BLaER1 treated with 17β-estradiol and CSF1 and Interleukin-3, amounts not matched to agents 10 nM and 100 nM (cell line): ENCODE data around the gene SFMBT2.
"Not testable (repeated sequence)": the region's sequence is repeated elsewhere in the genome, so short reads cannot be mapped to it uniquely, and the experiment has no call there.

Experiments
- H3K27ac ChIP-seq, 11 experiments: shearing (Covaris generic); formaldehyde crosslinking; 2 replicates each; pipeline ENCODE4 v1.8.1; 2022
- H3K27me3 ChIP-seq, 11 experiments: shearing (Covaris generic); formaldehyde crosslinking; 2 replicates each; pipeline ENCODE4 v1.8.1; 2022
- H3K36me3 ChIP-seq, 11 experiments: shearing (Covaris generic); formaldehyde crosslinking; 2 replicates each; pipeline ENCODE4 v1.8.1; 2022
- H3K4me1 ChIP-seq, 10 experiments: shearing (Covaris generic); formaldehyde crosslinking; 2 replicates each; pipeline ENCODE4 v1.8.1; 2022
- H3K4me2 ChIP-seq, 11 experiments: shearing (Covaris generic); formaldehyde crosslinking; 2 replicates each; pipeline ENCODE4 v1.8.1; 2022
- H3K4me3 ChIP-seq, 10 experiments: shearing (Covaris generic); formaldehyde crosslinking; 2 replicates each; pipeline ENCODE4 v1.8.1; 2022
- H3K9ac ChIP-seq, 11 experiments: shearing (Covaris generic); formaldehyde crosslinking; 2 replicates each; pipeline ENCODE4 v1.8.1; 2022
- H3K9me3 ChIP-seq, 11 experiments: shearing (Covaris generic); formaldehyde crosslinking; replicated peaks in 1 of 11; 2 replicates each; pipeline ENCODE4 v1.8.1; 2022
- H4K20me1 ChIP-seq, 11 experiments: shearing (Covaris generic); formaldehyde crosslinking; 2 replicates each; pipeline ENCODE4 v1.8.1; 2022
- Cebpa-rat ChIP-seq, 11 experiments: shearing (Covaris generic); IDR thresholded peaks; 2 replicates each; pipeline ENCODE4 v1.8.1; 2022

SFMBT2 gene

DNA sequence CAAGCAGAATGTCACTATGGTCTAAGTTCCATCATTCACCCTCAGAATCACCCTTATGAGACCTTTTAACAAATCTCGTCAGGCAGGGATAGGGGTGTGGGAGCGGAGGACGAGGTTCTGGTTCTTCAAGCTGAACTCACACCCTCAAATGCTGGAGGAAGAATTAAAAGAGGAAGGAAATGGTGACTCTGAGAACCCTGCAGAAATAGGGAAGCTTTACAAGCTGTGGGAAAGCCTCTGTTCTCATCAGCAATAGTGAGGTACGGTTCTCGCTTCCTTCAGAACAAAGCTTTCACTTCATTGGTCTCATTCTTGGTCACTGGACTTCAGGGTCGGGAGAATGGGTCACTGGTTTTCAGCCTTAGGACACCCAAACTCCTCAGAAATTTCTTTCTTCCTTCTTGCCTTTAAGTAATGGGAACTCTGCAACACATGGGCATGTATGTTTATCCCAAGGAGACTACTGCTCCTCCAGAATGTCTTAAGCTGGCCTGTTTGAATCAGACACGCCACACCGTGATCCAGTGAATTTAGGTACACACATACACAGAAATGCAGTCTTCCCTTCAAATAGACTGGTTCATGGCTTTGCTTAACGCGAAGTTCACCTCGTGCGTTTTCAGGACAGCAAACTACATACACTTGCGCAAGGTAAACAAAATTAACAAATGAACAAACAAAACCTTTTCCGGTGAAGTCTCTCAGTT is 226.0 kb downstream of the SFMBT2 start:
- no peaks in the 10 kb centered on the region for H3K27me3 ChIP-seq
- 0 out of 22 replicates have a peak, but pooled peaks of 1 of the 11 experiments have one; percentile 9 for TF ChIP-seq Cebpa-rat (IDR thresholded peaks at IDR 0.05)
- peak overlapping the region; percentile 54 to 89 (median 77); a peak in 21 of 22 replicates for H3K27ac ChIP-seq
- no peaks in the 10 kb centered on the region for H4K20me1 ChIP-seq
- H3K9me3 ChIP-seq = peaks cover 0 to 26% (median 15%) of the 10 kb centered on the region in 11 experiments; a peak in 19 of 22 replicates
- peak overlapping the region in 2 of 10 experiments; percentile 22 to 26; a peak in 3 of 20 replicates for H3K4me3 ChIP-seq
- peak overlapping the region; percentile 51 to 86 (median 68) for H3K4me2 ChIP-seq
- peak overlapping the region in 10 of 11 experiments; percentile 20 to 69 (median 54); a peak in 17 of 22 replicates for H3K9ac ChIP-seq
- peaks cover 11 to 94% (median 82%) of the 10 kb centered on the region in 11 experiments; a peak in 20 of 22 replicates for H3K36me3 ChIP-seq
- peaks cover 19 to 68% (median 33%) of the 10 kb centered on the region in 10 experiments for H3K4me1 ChIP-seq

DNA sequence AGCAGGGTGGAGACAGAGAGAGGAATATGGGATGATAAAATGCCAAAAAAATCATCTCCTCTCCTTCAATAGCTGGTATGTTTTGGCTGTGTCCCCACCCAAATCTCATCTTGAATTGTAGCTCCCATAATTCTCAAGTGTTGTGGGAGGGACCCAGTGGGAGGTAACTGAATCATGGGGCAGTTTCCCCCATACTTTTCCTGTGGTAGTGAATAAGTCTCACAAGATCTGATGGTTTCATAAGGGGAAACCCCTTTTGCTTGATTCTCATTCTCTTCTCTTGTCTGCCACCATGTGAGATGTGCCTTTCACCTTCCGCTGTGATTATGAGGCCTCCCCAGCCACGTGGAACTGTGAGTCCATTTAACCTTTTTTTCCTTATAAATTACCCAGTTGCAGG is 226.7 kb downstream of the SFMBT2 start:
- peak overlapping the region in 9 of 11 experiments; percentile 43 to 83 (median 68); a peak in 15 of 22 replicates for H3K4me2 ChIP-seq
- peaks cover 19 to 61% (median 33%) of the 10 kb centered on the region in 10 experiments for H3K4me1 ChIP-seq
- H3K4me3 ChIP-seq, H3K27me3 ChIP-seq, H4K20me1 ChIP-seq: not testable (repeated sequence)
- peak overlapping the region in 2 of 11 experiments; percentile 66 to 69; a peak in 2 of 22 replicates for H3K9ac ChIP-seq
- H3K9me3 ChIP-seq = peaks cover 0 to 26% (median 15%) of the 10 kb centered on the region in 11 experiments; a peak in 19 of 22 replicates
- H3K27ac ChIP-seq = peak overlapping the region in 10 of 11 experiments; percentile 54 to 89 (median 78); a peak in 17 of 22 replicates
- peaks cover 11 to 94% (median 82%) of the 10 kb centered on the region in 11 experiments; a peak in 20 of 22 replicates for H3K36me3 ChIP-seq

DNA sequence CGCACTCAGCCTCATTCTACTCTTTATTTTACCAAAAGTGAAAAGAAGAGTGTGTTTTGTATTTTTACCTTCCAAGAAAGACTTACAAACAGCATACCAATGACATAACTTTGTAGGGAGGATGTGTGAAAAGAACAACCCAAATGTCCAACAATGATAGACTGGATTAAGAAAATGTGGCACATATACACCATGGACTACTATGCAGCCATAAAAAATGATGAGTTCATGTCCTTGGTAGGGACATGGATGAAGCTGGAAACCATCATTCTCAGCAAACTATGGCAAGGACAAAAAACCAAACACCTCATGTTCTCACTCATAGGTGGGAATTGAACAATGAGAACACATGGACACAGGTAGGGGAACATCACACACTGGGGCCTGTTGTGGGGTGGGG is 228.5 kb downstream of the SFMBT2 start:
- H3K9me3 ChIP-seq = peaks cover 0 to 26% (median 15%) of the 10 kb centered on the region in 11 experiments; a peak in 19 of 22 replicates
- H3K4me1 ChIP-seq = peaks cover 19 to 43% (median 33%) of the 10 kb centered on the region in 10 experiments
- H3K27me3 ChIP-seq, H3K27ac ChIP-seq, H3K4me3 ChIP-seq, H3K9ac ChIP-seq, H4K20me1 ChIP-seq, H3K4me2 ChIP-seq: not testable (repeated sequence)
- H3K36me3 ChIP-seq = peaks cover 11 to 94% (median 80%) of the 10 kb centered on the region in 11 experiments; a peak in 20 of 22 replicates

DNA sequence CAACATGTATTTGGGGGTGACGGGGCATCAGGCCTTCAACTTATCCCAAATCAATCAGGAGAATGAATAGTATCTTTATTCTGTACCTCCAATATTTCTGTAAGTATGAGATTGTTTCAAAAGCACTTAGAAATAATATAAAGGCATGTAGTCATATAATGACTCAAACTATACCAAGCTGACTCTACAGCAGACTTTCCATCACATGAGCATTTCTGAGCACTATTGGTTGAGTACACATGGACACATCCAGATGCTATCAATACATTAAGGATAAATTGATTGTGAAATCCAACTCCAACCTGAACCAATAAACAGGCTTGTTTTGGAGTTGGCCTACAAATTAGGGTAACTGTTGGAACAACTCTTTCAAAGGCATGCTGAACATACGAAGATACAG is 229.4 kb downstream of the SFMBT2 start:
- Histone ChIP-seq H4K20me1 (no peaks in the 10 kb centered on the region), H3K4me1 (peaks cover 19 to 34% (median 27%) of the 10 kb centered on the region in 10 experiments), H3K9ac (no peak overlapping the region), H3K4me3 (no peak overlapping the region), H3K9me3 (peaks cover 0 to 26% (median 15%) of the 10 kb centered on the region in 11 experiments; a peak in 19 of 22 replicates), H3K36me3 (peaks cover 11 to 94% (median 80%) of the 10 kb centered on the region in 11 experiments; a peak in 20 of 22 replicates), H3K27me3 (no peaks in the 10 kb centered on the region), H3K4me2 (no peak overlapping the region), H3K27ac (no peak overlapping the region)
- no peak for TF ChIP-seq Cebpa-rat (IDR thresholded peaks at IDR 0.05)

DNA sequence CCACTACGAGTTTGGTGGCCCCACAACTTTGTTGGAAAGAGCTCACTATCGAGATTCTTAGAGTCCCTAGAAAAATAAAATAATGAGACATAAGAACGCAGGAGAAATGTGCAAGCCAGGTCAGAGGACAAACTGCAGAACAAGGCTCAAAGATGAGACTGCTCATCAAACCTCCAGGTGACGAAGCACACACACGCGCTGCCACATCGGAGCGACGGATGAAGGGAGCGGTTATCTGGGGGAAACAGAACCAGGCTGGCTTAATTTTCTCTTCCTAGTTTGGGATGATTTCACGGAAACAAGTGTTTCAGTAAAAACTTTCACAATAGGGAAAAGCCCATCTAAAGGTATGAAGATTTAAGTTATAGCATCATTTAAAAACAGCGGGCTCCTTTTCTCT is 231.3 kb downstream of the SFMBT2 start:
- Histone ChIP-seq H3K4me3 (no peak overlapping the region), H3K27me3 (no peaks in the 10 kb centered on the region), H3K9me3 (peaks cover 0 to 26% (median 13%) of the 10 kb centered on the region in 11 experiments; a peak in 19 of 22 replicates), H4K20me1 (no peaks in the 10 kb centered on the region), H3K36me3 (peaks cover 21 to 96% (median 93%) of the 10 kb centered on the region in 11 experiments), H3K4me2 (no peak overlapping the region), H3K4me1 (peaks cover 2 to 17% (median 9%) of the 10 kb centered on the region in 10 experiments; a peak in 18 of 20 replicates), H3K9ac (no peak overlapping the region), H3K27ac (no peak overlapping the region)
- TF ChIP-seq Cebpa-rat (IDR thresholded peaks at IDR 0.05) = no peak

DNA sequence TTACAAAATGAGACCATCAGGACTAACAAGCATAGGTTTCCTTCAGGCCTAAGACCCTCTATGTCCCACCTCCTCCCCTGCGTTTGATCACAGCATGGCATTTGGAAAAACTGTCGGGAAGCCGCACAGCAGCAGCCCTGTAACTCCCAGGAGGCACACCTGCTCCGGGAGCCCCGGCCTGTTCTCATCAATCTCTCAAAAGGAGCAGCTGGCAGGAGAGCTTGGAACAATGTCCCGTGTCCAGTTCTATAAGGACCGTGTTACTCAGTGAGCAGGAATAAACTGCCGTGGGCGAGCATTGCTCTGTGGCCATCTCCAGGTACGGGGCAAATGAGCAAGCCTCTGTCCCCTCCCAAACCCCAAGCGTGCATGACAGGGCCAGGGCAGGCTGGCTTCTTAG is 236.9 kb downstream of the SFMBT2 start:
- no peak overlapping the region for H3K4me3 ChIP-seq
- H3K9me3 ChIP-seq = no peaks in the 10 kb centered on the region
- no peak overlapping the region for H3K4me2 ChIP-seq
- H3K36me3 ChIP-seq = peaks cover 54 to 100% (median 99%) of the 10 kb centered on the region in 11 experiments
- H3K9ac ChIP-seq = no peak overlapping the region
- H3K4me1 ChIP-seq = no peaks in the 10 kb centered on the region
- TF ChIP-seq Cebpa-rat (IDR thresholded peaks at IDR 0.05) = no peak
- no peak overlapping the region for H3K27ac ChIP-seq
- H3K27me3 ChIP-seq = no peaks in the 10 kb centered on the region
- H4K20me1 ChIP-seq = no peaks in the 10 kb centered on the region; a peak in 1 of 22 replicates

DNA sequence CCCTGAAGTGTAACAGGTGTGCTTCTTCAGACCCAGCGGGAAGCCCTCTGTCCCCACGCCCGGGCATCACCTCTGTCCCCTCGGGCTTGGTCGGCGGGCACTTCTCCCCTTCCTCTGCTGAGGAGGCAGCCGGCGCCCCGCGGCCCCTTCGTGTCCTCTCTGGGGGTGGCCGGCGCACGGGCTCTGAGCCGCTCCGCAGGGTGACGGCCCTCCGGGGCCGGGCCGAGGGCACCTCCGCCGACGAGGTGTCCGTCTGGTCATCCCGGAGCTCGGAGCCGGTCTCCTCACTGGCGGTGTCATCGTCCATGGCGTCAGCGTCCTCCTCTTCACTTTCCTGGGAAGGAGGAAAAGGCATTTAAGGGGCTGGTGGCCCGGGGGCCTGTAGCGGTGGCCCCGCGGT is 239.0 kb downstream of the SFMBT2 start:
- Histone ChIP-seq H3K9ac (no peak overlapping the region), H3K36me3 (peaks cover 62 to 100% (median 100%) of the 10 kb centered on the region in 11 experiments), H3K4me1 (no peaks in the 10 kb centered on the region), H3K9me3 (no peaks in the 10 kb centered on the region), H3K27me3 (no peaks in the 10 kb centered on the region), H3K4me3 (no peak overlapping the region), H4K20me1 (no peaks in the 10 kb centered on the region; a peak in 1 of 22 replicates), H3K4me2 (no peak overlapping the region), H3K27ac (peak overlapping the region in 1 of 11 experiments; percentile 7; a peak in 1 of 22 replicates)
- TF ChIP-seq Cebpa-rat (IDR thresholded peaks at IDR 0.05) = no peak

DNA sequence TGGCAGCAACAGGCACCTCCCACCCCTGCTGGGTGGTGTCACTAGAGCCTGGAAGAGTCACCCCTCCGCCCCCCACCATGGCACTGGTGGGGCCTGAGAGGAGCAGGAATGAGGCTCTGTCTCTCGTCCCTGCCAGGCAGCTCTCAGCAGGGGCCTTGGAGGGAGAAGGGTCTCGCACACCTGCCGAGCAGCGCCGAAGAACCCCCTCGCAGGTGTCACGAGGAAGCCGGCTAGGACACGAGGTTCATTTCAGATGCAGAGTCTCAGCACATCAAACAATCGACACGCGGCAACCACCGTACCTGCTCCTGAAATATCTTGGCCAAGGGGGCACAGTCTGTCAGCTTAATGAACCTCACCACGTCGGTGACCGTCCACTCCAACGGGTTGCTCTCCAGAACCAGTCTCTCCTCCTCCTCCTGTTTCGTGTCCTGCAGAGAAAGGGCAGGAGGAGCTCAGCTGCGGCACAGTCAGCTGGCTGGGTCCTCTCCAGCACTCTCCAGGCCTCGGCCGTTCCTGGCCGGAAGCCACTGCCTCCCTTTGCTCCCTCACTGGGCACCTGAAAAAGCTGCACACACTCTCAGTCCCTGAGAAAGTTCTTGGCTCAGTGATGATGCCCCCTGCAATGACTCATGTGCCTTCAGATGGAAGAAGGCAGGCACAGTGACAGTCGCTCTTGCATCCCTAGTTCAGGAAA is 240.1 kb downstream of the SFMBT2 start:
- H3K9me3 ChIP-seq = no peaks in the 10 kb centered on the region

DNA sequence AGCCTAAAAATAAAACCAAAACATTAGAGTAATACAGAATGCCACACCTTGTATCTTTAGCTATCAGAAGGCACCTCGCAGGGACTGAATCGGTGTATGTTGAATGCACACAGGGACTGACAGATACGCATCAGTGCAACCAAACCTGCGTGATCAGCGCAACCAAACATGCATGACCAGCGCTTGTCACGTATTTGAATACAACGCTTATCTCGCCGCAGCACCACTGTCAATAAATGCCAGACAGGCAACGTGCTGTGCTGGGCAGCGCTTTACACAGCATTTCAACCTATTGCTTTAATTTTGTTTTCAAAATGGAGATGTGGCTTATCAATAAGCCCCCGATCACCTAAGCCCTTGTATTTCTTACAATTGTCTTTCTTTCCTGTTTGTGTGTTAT is 242.4 kb downstream of the SFMBT2 start:
- TF ChIP-seq Cebpa-rat (IDR thresholded peaks at IDR 0.05) = no peak
- no peaks in the 10 kb centered on the region; a peak in 1 of 22 replicates for H4K20me1 ChIP-seq
- H3K4me1 ChIP-seq = no peaks in the 10 kb centered on the region
- no peak overlapping the region for H3K9ac ChIP-seq
- H3K27me3 ChIP-seq = no peaks in the 10 kb centered on the region
- no peak overlapping the region for H3K27ac ChIP-seq
- no peaks in the 10 kb centered on the region for H3K9me3 ChIP-seq
- no peak overlapping the region for H3K4me3 ChIP-seq
- H3K4me2 ChIP-seq = no peak overlapping the region
- H3K36me3 ChIP-seq = peaks cover 55 to 100% (median 100%) of the 10 kb centered on the region in 11 experiments

More for the DNA sequence above, 240.1 kb downstream of the SFMBT2 start:
- no peaks in the 10 kb centered on the region for H3K27me3 ChIP-seq
- H3K9ac ChIP-seq = no peak overlapping the region
- H3K27ac ChIP-seq = peak overlapping the region in 3 of 11 experiments; percentile 10 to 45 (median 16); a peak in 3 of 22 replicates
- H3K4me1 ChIP-seq = no peaks in the 10 kb centered on the region
- no peak overlapping the region for H3K4me3 ChIP-seq
- no peaks in the 10 kb centered on the region; a peak in 1 of 22 replicates for H4K20me1 ChIP-seq
- H3K4me2 ChIP-seq = no peak overlapping the region
- TF ChIP-seq Cebpa-rat (IDR thresholded peaks at IDR 0.05) = no peak
- H3K36me3 ChIP-seq = peaks cover 62 to 100% (median 100%) of the 10 kb centered on the region in 11 experiments
